ENCODE data around the gene SYNE1.

The SYNE1 gene

DNA sequence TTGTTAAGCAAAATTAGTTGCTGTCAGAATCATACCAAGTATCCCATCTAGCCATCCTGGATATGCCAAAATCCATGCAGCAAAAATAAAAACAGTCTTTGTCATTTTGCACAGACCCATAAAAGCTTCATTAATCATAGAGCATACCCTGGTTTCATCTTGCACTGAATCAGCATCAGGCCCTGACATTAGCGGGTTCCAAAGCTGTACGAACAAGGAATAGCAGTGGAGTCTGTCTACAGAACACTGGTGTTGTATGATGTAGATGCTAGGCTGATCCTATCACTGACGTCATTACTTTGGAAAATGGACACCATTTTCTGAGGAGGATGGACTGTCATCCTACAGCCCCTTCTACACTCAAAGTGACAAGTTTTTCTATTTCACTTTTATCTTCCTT, 514.1 kb downstream of the SYNE1 start:
- no peak for DNase-seq

DNA sequence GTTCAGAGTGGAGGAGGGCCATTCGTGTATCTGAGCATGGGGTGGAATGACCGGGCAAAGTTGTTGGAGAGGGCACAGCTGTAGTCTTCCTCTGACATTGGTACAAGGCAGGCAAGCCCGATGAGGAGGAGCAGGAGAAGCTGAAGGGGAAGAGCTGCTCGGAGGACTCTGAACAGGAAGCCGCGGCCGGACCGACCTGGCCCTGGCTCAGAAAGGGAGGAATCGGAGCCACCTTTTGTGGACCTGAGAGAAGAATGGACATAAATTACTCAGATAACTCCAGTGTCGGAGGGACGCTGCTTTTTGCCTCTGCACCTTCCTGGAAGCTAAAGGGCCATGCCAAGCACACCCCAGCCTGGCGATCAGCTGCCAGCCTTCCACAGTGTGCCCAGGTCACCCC, 514.7 kb downstream of the SYNE1 start:
- no peak for DNase-seq

DNA sequence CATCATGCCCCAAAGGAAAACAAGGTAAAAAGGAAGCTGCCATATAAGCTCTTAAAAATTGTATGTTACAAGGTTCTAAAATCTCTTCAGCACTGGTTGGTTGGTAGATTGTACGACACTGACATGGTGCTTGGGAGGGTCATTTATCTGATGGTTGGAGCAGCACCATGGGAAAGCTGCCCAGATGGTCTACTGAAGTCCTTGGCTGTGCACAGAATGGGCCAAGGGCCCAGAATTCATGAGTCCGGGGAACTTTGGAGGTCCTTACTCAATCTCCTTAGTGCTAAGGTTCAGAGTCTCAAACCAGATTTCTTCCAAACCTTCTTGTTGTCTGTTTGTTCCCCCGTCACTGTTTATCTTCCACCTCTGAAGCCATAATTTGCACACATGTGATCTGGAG, 515.3 kb downstream of the SYNE1 start:
- no peak for DNase-seq

DNA sequence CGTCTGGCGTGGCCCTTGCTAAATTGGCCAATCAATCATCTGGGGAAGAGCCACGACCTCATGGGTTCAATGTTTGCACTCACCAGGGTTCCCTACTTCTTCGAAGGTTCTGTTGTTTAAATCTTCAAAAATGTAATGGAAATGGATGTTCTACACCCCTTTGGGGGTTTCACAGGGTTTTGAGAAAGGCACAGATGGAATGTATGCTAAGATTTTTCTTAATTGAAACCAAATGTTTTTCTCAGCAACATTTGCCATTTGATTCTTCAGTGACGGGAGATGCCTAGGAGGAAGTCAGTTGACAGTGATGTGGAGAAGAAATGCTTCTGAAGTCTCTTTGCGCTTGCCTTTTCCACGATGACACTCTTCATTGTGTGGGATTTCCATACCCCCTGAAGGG, 517.3 kb downstream of the SYNE1 start:
- no peak for DNase-seq

DNA sequence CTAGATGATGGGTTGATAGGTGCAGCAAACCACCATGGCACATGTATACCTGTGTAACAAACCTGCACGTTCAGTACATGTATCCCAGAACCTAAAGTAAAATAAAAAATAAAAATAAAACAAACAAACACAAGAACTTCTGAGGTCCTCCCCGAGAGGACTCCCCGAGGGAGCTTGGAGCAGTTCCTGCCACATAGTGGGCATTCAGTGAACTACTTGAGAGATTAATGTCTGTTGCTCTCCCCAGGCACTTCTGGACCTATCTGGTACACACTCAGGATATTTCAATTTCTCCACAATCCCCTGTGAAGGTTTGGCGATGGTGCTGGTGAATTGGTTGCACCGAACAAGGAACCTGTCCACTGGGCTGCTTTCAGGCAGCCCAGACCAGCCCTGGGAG, 518.5 kb downstream of the SYNE1 start:
- no peak for DNase-seq

DNA sequence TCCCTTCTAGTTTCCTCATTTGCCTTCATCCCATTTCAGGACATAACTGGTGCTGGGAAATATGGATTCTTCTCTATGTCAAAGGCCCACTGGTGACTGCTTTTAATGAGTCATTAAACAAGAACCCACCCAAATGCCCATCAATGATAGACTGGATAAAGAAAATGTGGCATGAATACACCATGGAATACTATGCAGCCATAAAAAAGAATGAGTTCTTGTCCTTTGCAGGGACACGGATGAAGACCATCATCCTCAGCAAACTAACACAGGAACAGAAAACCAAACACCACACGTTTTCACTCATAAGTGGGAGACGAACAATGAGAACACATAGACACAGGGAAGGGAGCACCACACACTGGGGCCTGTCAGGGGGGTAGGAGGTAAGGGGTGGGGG, 518.9 kb downstream of the SYNE1 start:
- no peak for DNase-seq

DNA sequence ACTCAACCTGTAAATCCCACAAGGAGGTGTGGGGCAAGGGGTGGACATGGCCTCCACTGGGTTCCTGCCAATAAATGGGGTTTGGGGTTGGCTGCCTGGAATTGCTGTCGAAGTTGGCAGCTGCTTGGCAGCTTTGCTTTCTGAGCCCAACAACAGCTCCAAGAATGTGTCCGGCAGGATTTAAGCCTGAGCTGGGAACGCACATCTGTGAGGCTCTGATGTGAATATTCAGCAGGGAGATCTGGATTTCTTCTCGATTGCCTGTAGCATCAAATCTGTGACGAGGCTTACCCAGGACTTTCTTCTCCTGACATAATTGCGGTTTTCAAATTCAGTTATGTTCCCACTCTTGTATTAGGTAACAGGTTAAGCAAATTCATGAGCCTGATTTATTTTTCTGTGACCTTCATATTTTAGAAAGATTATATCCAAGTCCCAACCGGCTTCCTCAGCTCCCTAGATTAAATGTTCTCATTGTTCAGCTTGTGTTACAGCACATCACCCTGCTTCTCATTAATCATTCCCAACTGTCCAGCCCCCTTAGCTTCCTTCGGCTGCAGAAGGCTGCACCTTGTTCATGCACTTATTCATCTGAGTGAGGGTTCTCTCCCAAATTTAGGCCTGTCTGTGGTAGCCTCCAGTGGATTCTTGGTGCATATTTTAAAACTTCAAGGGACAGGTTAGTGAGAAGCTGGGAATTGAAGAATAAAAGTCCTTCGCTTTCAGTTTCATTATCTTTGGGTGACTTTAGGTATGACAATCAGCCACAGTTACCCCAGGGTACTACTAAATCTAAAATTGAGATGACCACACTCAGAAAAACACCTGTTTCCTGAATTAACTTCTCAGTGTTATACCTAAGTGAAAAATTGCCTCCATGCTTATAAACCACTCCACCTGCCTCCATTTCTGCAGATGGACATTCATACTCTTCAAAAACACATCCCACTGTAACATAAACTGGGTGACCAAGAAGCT, 519.7 kb downstream of the SYNE1 start:
- no peak for DNase-seq

DNA sequence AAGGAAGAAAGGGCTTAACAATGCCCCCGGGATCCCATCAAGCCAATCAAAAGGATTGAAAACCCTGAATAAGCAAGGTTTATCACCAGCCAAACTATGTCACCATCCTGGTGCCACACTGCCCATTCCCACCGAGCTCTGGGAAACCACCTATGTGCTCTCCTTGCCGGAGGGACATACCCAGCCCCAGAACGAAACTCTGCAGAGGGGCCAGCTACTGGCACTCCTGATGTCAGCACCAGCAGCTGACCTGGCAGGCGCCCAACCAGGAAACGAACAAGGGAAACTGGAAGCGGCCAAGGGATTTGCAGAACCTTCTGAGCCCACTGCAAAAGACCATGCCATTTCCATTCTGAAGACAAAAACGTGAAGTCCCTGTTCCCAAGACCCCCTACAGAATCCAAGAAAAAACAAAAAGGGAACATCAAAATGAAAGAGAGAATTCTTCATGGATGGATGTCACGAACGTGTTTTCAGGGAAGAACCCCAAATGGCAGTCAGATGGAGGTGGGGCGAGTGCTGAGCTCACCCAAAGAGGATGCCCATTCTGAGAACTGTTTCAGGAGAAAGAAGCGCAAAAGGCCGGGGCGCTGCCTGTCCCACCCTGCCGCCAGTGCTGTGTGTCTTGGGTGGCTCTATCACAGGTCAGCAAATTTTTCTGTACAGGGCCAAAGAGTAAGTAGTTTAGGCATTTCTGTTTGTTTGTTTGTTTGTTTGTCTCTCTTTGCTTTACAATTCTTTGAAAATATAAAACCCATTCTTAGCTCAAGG, 524.5 kb downstream of the SYNE1 start:
- DNase-seq = no peak

DNA sequence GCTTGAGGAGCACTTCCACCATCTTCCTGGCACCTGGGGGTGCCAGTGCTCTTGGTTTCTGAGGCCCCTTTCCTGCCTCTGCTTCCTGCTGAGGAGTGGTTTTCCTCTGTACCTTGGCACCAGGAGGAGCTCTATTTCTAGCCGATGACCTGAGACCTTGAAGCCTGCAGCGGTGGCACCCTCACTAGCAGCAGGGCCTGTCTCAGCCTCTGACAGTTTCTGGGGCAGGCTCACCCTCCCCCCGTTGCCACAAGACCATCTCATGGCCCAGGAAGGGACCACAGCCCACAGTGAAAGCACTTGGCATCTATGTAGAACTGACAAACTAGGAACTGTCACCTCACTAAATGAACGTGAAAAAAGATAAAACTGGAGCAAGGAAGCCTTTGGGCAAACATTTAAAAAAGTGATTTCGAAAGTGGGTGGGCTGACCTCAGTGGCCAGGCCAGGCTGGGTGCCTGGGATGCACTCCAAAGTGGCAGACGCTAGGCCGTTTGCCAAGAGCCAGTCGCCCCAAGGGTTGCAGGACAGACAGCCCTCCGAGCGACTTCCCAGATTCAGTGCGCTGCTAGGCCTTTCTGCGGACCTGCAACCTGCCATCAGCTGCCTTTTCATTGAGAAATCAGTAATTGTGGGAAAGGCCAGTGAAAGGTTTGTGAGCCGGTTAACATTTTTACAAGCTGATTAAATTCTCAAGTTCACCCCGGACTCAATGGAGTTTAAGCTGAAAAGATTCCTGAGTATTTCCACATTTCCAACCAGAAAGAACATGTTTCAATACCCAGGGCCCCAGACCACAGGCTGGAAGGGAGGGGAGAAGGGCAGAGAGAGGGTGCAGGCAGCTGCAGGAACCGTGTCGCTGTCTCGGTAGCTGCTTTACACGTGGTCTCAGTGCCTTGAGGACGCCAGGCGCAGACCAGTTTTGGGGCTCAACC, 526.0 kb downstream of the SYNE1 start:
- DNase-seq = no peak

DNA sequence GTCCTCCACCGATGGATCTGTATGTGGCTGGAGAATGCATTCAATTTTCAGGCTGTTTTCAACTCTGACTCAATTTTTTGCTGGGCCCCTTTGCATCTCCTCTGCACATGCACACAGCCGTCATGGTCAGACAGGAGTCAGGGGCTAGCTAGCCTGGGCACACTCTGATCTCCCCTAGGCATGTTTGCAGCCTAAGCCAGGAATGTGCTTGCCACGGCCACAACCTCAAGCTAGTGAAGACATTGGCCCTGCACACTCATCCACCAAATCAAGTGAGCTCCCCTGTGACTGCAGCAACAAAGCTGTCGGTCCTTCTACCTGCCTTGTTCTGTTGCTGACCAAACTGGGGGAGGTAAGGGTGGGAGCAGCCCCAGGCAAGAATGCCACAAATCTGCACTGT, 529.2 kb downstream of the SYNE1 start:
- DNase-seq = no peak

DNA sequence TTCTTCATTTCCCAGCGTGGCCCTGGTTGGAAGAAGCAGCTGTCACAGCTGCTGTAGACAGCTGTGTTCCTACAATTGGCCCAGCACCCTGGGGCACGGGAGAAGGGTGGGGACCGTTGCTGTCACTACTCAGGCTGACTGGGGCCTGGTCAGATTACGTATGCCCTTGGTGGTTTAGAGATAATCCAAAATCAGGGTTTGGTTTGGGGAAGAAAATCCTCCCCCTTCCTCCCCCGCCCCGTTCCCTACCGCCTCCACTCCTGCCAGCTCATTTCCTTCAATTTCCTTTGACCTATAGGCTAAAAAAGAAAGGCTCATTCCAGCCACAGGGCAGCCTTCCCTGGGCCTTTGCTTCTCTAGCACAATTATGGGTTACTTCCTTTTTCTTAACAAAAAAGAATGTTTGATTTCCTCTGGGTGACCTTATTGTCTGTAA, 537.0 kb downstream of the SYNE1 start:
- DNase-seq = no peak

DNA sequence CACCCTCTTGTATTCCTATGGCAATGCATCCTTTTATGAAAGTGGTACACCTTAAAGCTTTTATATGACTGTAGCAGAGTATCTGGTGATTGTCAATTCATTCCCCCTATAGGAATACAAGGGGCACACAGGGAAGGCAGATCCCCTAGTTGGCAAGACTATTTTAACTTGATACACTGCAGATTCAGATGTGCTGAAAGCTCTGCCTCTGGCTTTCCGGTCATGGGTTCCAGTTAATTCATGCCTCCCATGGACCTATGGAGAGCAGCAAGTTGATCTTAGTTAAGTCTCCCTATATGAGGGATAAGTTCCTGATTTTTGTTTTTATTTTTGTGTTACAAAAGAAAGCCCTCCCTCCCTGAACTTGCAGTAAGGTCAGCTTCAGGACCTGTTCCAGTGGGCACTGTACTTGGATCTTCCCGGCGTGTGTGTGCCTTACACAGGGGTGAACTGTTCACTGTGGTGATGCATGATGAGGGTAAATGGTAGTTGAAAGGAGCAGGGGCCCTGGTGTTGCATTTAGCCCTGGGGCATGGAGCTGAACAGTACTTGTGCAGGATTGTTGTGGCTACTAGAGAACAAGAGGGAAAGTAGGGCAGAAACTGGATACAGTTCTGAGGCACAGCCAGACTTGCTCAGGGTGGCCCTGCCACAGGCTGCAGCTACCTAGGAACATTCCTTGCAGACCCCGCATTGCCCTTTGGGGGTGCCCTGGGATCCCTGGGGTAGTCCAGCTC, 537.5 kb downstream of the SYNE1 start:
- DNase-seq = no peak

DNA sequence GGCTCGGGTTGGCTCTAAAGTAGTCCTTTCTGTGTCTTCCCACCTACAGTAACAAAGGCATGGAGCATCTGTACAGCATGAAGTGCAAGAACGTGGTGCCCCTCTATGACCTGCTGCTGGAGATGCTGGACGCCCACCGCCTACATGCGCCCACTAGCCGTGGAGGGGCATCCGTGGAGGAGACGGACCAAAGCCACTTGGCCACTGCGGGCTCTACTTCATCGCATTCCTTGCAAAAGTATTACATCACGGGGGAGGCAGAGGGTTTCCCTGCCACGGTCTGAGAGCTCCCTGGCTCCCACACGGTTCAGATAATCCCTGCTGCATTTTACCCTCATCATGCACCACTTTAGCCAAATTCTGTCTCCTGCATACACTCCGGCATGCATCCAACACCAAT, 538.5 kb downstream of the SYNE1 start:
- DNase-seq = no peak

DNA sequence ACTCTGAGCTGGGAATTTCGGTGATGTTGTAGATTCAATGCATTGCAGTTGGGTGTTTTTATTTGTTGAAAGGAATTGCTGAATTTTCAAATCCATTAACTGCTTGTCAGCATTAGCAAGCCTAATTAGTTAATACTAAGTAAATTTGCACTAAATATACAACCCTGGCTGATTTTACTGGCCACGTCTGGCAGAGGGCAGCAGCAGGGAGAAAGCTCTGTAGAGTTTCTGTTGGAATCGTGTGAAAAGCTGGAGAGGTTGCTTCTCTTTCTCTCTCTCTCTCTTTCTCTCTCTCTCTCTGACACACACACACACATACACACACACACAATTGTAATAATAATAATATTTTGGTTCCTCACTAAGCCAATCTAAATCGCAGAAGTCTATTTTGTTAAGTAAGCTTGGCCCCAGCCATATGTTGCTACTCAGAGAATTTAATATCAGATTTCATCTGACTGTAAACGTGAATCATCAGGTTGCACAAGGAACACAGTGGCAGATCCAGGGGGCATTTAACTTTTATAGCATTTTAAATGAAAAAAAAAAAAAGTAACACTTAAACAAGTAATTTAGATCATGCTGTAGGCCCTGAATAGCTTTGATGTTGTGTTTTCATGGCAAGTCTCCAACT, 540.2 kb downstream of the SYNE1 start:
- DNase-seq = no peak

DNA sequence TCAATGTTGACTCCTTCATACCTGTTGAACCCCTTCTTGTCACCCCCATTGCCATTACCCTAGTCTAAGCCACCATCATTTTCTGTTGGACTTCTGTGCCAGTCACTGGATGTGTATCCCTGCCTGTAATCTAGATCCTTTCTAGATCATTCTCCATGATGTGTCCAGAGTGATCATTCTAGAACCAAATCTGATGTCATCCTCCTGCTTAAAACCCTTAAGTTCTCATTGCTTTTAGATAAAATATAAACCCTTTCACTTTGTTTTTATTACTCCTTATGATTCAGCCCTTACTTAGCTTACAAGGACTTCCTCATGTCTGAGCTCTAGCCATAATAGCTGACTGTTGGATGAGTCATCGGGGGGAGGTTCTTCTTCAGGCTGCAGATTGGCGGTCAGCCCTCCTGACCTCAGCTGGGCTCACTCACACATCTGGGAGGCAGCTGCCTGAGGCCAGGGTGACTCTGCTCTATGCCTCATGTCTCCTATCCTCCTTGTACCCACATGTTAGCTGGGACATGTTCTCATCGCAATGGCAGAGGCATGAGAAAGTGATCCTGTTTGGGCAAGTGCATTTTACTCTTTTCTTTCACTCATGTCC, 542.1 kb downstream of the SYNE1 start:
- DNase-seq = no peak

DNA sequence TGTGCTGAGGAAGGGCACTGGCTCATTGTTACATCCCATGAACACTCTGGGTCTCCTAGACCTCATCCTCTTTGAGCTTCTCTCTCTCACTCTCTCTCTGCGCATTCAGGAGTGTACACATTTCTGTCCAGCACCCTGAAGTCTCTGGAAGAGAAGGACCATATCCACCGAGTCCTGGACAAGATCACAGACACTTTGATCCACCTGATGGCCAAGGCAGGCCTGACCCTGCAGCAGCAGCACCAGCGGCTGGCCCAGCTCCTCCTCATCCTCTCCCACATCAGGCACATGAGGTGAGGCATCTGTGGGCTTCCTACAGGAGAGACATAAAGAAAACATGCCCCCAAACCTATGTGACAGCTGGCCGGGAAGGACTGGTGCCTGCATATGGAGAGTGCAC, 542.9 kb downstream of the SYNE1 start:
- no peak for DNase-seq

DNA sequence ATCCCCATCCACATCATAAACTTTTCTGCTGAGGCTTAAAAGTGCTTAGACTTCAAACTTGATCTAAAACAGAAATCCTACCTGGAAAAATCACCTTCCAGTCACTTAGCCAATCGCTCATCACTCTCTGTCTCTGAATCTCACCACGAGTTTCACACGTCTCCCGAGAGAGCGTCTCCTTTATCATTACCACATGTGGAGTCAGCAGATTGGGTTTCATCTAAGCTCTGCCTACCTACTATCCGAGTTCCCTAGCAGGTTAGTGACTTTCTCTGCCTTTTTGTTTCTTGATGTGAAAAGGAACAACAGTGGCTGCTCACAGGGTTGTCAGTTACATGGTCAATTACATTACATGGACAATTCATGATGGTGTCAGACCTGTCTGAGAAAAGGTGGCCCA, 543.5 kb downstream of the SYNE1 start:
- no peak for DNase-seq

DNA sequence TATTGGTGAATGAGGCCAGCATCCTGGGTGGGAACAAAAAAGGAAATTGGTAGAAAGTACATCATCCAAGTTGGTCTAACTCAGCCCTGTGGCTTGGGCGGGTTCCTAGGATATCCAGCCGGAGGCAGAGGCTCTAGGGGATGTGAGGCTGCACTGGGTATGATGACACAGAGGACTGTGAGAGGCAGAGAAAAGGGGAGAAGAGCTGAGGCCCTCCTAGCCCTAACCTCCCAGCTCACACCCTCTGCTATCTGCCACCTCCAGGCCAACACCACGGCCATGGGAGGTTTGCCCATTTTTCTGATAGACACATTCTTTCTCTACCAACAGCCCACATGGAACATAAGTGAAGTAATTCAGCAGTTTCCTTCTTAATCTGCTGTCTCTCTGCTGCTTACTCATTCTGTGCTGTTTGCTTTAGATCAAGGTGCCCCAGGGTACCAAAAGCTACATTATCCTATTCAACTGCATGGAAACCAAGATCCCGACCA, 545.3 kb downstream of the SYNE1 start:
- DNase-seq = no peak

DNA sequence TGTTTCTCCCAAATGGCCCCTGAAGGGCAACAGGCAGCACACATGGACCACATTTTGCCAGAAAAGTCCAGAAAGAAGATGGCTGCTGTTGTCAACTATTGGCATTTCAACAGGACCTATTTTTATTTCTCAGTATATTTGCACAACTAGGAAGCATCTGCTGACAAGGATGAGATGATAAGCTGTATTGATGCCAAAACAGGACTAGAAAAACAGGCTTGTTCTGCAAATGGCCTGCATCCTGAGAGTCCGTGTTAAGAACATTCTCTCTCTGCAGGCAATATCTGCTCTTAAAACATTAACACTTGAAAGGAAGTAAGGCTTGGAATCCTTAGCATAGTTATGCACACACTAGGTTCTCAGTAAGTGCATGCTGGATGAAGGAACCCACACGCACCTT, 546.0 kb downstream of the SYNE1 start:
- DNase-seq = no peak

DNA sequence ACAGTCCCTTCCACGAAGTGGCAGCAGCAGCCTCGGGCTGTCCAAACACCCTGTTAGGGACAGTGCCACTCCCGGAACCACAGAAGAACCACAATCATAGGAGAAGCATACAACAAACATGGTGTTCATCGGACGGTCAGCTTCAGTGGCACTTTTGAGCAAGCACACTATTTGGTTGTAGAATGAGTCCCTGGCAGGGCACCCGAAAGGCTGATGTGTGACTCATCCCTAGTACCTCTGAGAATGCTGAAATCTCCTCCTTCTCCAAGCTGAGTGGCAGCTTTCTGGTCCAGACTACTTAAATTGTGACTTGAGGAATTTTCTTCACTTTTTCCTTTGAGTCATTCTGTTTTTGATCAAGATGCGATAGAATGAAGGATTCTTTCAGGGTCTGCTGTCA, 547.2 kb downstream of the SYNE1 start:
- no peak for DNase-seq

DNA sequence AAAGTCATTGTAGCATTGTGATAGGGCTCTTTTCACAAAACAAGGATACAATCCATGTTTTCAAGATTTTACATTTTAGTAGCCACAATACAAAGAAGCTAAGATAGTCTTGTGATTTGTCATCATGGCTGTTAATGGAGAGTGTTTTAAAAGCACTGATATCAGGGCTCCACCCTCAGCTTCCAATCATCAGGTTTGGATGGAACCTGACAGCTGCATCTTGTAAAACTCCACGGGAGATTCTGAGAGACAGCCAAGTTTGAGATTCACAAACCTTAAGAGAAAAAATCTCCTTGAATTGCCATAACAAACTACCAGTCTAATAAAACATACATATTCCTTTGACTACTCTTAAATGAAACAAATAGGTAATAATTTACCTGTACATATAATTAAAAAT, 549.5 kb downstream of the SYNE1 start:
- no peak for DNase-seq
